ENCODE data around the gene CELF6.

DNA sequence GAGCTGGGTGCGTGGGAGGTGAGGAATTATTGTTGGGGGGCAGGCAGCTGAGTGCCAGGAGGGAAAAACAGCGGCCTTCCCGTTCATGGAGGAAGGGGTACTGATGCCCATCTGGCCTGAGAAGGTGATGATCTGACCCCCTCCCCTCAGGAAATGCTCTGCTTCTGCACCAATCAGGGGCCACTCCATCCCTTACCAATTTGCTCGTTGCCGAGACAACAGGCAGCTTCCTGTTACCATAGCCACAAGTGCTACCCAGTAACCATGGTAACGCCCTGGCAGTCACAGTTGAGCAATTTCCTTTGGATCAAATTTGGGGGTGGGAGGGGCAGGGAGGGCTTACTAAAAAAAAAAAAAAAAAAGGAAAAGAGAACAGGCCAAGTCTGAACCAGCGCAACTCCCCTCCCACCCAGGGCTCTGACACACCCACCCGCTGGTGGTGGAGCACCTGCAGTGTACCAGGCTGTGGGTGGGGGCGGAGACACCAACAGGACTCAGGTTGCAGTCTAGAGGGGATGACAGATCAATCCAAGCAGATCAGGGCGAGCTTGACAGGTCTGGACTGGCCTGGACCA is 13.7 kb downstream of the CELF6 start:
- TF ChIP-seq CTCF (IDR thresholded peaks at IDR 0.05) (no peak), POLR2A (IDR thresholded peaks at IDR 0.05) (no peak), POLR2AphosphoS5 (IDR thresholded peaks at IDR 0.05) (no peak)

All from sigmoid colon (tissue), 4 donors.